ENCODE results near the gene THOC2. TPM values are rescaled to one million over a fixed set of nuclear protein-coding genes. Genes with fewer than 3 reads are reported as not detected.
"Not testable (repeated sequence)": the region's sequence is repeated elsewhere in the genome, so short reads cannot be mapped to it uniquely, and the experiment has no call there.

THOC2 gene
- polyA plus RNA-seq, 3 donors: 113 to 143 (median 133) TPM

DNA sequence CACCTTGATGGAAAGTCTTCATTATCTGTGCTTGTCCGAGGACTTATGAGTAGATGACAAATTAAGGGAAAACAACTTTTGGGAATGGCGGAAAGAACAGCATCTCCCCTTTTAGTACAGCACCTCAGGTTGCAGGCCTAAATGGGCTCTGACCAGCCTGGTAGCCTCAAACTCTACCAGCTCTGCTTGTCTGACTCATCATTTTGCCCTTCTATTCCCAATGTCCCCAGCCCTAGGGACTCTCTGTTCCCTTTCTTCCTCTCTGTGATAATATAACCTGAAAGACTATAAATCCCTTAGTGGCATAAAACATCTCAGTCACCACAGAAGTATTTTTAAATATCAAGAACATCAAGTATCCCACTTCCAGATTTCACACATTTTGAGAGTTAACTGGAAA lies 121.9 kb downstream of the THOC2 start:
- DNase-seq (ENCODE audit: extremely low read depth in 1 of 11, low read depth in 9 of 11, low spot score in 4 of 11): no peak

DNA sequence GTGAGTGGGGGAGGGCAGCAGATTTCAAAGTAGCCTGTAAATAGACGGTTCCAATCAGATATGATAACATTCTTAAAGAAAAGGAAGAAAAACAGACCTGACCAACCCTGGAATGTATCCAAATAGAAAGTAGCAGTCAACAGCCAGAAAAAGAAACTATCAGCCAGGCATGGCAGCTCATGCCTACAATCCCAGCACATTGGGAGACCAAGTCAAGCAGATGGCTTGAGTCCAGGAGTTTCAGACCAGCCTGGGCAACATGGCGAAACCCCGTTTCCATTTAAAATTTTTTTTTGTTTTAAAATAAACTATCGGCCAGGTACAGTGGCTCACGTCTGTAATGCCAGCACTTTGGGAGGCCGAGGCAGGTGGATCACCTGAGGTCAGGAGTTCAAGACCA lies 125.0 kb downstream of the THOC2 start:
- DNase-seq (ENCODE audit: extremely low read depth in 1 of 11, low read depth in 9 of 11, low spot score in 4 of 11): no peak

GRCh38 chrX:123607270-123607669 lies 125.6 kb downstream of the THOC2 start:
- no peak for DNase-seq (ENCODE audit: extremely low read depth in 1 of 11, low read depth in 9 of 11, low spot score in 4 of 11)

DNA sequence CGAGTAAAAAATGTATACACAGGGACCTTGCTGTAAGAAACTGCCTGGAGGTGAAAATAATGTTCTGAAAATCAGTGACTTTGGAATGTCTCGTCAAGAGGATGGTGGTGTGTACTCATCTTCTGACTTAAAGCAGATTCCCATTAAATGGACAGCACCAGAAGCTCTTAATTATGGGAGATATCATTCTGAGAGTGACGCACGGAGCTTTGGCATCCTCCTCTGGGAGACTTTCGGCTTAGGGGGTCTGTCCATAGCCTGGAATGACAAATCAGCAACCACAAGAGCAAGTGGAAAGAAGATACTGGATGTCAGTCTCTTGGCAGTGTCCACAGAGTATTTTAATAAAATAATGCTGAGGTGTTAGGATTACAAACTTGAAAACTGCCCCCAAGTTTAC lies 129.4 kb downstream of the THOC2 start:
- no peak for DNase-seq (ENCODE audit: extremely low read depth in 1 of 11, low read depth in 9 of 11, low spot score in 4 of 11)

GRCh38 chrX:123601437-123601836 lies 131.4 kb downstream of the THOC2 start:
- DNase-seq (ENCODE audit: extremely low read depth in 1 of 11, low read depth in 9 of 11, low spot score in 4 of 11): no peak

GRCh38 chrX:123600181-123600580 lies 132.7 kb downstream of the THOC2 start:
- no peak for DNase-seq (ENCODE audit: extremely low read depth in 1 of 11, low read depth in 9 of 11, low spot score in 4 of 11)

- no peak for DNase-seq (ENCODE audit: extremely low read depth in 1 of 11, low read depth in 9 of 11, low spot score in 4 of 11)
These were observed 141.9 kb downstream of the THOC2 start for GRCh38 chrX:123590842-123591486.

DNA sequence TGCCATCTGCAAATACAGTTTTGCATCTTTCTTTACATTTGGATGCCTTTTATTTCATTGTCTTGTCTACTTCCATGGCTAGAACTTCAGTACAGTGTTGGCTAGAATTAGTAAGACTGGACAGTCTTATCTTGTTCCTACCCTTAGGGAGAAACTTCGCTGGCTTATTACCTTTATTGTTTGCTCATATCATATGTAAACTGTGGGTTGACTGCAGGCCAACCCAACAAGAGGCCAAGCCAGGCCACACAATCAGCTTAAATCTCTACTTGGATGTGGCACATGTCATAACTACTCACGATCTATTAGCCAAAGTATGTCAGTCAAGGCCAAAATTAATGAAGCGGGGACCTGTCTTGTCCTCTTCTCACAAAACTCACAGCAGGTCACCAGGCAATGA lies 144.1 kb downstream of the THOC2 start:
- DNase-seq (ENCODE audit: extremely low read depth in 1 of 11, low read depth in 9 of 11, low spot score in 4 of 11): no peak

DNA sequence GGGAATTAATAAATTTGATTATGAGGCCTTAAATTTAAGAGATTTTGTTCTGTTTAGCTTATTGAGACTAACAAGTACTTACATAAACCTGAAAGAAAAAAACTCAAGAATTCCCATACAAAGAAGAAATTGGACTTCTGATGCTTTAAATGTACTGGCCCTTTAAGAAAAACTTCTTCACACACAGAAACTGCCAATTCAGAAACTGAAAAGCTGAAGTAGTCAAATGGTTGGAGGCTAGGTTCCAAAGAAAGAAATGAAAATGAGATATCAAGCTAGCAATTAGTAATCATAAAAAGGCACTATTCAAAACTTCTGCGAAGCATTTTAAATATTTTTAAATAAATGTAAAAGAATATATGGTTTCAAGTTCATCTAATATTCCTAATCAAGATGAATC lies 151.3 kb downstream of the THOC2 start:
- no peak for DNase-seq (ENCODE audit: extremely low read depth in 1 of 11, low read depth in 9 of 11, low spot score in 4 of 11)

DNA sequence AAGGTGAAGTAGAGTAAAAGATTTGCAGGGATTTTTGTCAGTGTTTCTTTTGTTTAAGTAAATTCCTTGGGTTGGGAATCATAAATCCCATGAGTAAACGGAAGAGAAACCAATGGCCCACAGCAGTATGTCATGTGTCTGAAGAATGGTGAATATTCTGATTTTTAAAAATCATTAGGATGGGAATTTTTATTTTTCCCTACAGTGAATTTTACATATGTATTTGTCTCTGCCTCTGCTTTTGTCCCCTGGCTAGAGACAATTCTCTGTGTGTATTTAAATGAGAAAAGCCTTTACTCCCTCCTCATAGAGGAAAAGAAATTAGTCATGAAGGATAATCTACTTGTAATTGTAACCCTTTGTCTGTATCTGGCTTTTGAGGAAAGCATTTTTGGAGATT lies 152.1 kb downstream of the THOC2 start:
- DNase-seq (ENCODE audit: extremely low read depth in 1 of 11, low read depth in 9 of 11, low spot score in 4 of 11): no peak

GRCh38 chrX:123574027-123574426 lies 158.8 kb downstream of the THOC2 start:
- DNase-seq (ENCODE audit: extremely low read depth in 1 of 11, low read depth in 9 of 11, low spot score in 4 of 11): not testable (repeated sequence)

GRCh38 chrX:123570011-123570590 lies 162.8 kb downstream of the THOC2 start:
- peak in 1 of 11 donors; percentile 1 for DNase-seq (ENCODE audit: extremely low read depth in 1 of 11, low read depth in 9 of 11, low spot score in 4 of 11)

DNA sequence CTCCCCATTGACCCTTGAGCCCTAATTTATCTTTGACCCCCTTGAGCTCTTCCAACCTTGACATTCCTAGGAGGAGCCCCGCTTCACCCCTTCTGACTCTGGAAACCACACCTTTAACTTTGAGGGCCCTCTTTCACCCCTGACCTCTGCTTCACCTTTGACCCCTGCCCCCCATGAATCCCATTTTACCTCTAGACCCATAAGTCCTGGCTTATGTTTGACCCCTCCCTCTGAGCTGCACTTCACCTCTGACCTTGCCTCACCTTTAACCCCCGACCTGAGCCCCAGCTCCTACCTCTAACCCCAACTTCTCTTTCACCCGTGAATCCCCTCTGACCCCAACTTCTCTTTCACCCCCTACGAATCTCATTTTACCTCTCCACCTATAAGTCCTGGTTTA lies 169.7 kb downstream of the THOC2 start:
- DNase-seq (ENCODE audit: extremely low read depth in 1 of 11, low read depth in 9 of 11, low spot score in 4 of 11): no peak

GRCh38 chrX:123562342-123563146 lies 170.3 kb downstream of the THOC2 start:
- no peak for DNase-seq (ENCODE audit: extremely low read depth in 1 of 11, low read depth in 9 of 11, low spot score in 4 of 11)

- no peak for DNase-seq (ENCODE audit: extremely low read depth in 1 of 11, low read depth in 9 of 11, low spot score in 4 of 11)
These were observed 171.2 kb downstream of the THOC2 start for GRCh38 chrX:123561439-123562215.

DNA sequence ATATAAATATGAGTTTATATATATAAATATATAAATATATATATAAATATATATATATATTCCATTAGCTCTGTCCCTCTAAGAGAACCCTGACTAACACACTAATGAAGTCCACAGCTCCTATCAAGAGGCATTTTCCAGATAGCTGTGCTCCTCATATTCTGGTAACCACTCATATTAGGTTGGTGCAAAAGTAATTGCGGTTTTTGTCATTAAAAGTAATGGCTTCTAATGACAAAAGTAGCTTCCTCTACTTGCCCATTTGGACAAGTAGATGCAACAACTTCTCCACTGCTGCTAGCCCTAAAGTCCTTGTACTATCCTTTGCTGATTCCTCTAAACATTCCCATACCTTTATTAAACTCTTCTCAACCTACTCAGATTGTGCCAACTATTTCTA lies 182.0 kb downstream of the THOC2 start:
- no peak for DNase-seq (ENCODE audit: extremely low read depth in 1 of 11, low read depth in 9 of 11, low spot score in 4 of 11)
